Lower leg skin (tissue), 3 donors: Measurements from ENCODE around the gene CGB7.

ENCODE experiments used
- CTCF ChIP-seq, 3 donors: fragments of 450-650 bp; IDR thresholded peaks; one replicate each; pipeline ENCODE4 v1.5.1; 2016; ENCODE audit warnings: antibody characterized with exemption in 3 of 3, mild to moderate bottlenecking in 3 of 3, moderate library complexity in 2 of 3
- POLR2A ChIP-seq, 2 donors: fragments of 450-650 bp; IDR thresholded peaks; one replicate each; pipeline ENCODE4 v1.6.1; 2016 to 2017; ENCODE audit warnings: antibody characterized with exemption in 2 of 2, mild to moderate bottlenecking in 1 of 2, moderate library complexity in 1 of 2

GRCh38 chr19:49020931-49021895 is 36.3 kb downstream of the CGB7 start:
- no peak for TF ChIP-seq POLR2A (IDR thresholded peaks at IDR 0.05)
- TF ChIP-seq CTCF (IDR thresholded peaks at IDR 0.05): no peak
